Measurements from ENCODE around the gene KCNS1.

DNA sequence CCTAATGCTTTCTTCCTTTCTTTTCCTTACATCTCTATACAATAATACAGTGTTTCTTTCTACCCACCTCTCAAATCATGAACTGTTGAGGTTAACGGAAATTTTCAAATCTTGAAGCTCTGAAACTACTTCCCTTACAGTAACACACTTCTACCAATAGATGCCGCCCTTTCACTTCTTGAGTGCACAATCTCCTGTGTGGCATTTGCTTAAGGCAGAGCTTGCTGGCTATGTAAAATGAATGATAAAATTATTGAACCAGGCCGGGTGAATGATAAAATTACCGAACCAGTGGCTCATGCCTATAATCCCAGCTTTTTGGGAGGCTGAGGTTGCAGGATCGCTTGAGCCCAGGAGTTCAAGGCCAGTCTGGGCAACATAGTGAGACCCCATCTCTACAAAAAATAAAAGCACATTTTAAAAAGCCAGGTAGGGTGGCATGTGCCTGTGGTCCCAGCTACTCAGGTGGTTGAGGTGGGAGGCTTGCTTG lies 56.8 kb downstream of the KCNS1 start:
- no peak for TF ChIP-seq CREB1 (IDR thresholded peaks at IDR 0.05; ENCODE audit: low read depth)
- no peak for TF ChIP-seq NFIC (IDR thresholded peaks at IDR 0.05)
- TF ChIP-seq ZBTB7A (IDR thresholded peaks at IDR 0.05; ENCODE audit: low read depth), result no peak
- TF ChIP-seq YY1 (IDR thresholded peaks at IDR 0.05; ENCODE audit: low read depth), result no peak
